NCI-H345 treated with DMSO at 0.1 percent for 48 hours (cell line): ENCODE measurements around the gene RAB11FIP5.

Source experiments
- DNase-seq: peaks from one replicate; lab custom pipeline; 2025; ENCODE audit not compliant: unreplicated experiment; lab: John Stamatoyannopoulos, UW

RAB11FIP5 gene

DNA sequence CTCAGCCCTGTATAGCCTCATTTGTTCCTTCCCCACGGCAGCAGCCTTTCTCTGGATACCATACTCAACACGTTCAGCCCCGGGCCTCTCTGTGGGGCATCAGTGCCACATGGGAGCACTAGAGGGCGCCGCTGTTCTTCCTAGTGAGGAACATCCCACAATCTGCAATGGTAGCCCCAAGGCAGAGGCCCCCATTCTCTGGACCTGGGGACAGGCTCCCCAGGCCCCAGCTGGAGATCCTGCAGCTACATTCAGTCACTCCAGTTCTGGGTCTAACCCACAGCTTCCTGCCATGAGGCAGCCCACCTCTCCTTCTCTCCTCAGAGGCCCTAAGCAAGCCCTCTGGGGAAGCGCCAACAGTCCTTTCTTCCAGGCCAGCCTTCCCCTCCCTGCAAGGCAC, 27.1 kb downstream of the RAB11FIP5 start:
- DNase-seq = peak; percentile 42

DNA sequence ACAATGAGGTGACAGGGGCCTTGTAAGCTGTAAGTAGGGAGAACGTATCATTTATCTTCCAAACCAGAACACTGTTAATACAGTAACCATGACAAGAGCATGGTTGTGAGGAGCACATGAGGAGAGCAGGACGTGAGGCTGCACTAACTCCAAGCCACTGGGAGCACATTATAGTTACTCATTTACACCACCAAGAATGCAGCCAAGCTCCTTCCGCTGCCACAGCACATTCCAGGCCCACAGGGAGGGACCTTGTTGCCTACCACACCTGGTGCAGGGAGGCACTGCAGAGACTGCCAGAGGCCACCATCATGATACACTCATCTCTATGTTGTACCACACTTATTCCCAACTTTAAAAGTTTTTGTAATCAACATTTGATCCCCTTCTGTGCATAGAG, 27.8 kb downstream of the RAB11FIP5 start:
- no peak for DNase-seq

DNA sequence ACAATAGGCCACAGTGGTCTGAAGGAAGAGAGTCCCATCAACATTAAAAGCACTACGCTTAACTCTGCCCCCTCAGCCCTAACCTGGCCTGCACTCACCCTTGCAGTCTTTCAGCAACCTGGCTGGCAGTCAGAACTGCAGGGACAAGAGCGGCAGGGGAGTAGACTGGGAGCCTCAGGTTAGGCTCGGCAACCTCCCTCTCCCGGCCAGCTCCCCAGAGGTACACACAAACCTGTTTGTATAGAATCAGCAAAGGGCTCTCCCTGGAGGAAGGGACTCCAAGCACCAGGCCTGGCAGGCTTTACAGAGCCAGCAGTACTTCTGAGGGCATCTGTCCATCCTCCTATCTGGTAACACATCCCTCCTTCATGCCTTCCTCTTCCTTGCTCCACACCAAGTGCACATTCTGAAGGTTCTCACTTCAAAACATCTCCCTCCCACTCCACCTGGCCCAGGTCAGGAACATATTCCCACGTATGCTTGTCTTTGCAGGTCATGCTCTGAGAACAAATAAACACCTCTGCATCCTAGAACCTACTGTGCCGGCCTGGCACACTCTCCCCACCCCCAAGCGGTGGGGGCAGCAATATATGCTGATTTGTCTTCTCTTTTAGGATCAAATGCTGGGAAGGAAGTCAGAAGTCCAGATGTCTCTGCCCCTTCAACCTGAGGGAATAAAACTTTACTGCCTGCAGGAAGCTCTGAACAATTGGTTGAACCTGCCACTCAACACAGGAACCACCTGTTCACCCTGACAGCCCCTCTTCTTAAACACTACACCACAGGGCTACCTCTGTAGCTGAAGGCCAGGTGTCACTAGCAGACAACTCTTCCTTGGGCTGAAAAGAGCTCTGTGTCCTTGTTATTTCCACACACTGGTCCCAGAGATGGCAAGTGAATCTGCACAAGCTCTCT, 28.6 kb downstream of the RAB11FIP5 start:
- DNase-seq = peak; percentile 14

DNA sequence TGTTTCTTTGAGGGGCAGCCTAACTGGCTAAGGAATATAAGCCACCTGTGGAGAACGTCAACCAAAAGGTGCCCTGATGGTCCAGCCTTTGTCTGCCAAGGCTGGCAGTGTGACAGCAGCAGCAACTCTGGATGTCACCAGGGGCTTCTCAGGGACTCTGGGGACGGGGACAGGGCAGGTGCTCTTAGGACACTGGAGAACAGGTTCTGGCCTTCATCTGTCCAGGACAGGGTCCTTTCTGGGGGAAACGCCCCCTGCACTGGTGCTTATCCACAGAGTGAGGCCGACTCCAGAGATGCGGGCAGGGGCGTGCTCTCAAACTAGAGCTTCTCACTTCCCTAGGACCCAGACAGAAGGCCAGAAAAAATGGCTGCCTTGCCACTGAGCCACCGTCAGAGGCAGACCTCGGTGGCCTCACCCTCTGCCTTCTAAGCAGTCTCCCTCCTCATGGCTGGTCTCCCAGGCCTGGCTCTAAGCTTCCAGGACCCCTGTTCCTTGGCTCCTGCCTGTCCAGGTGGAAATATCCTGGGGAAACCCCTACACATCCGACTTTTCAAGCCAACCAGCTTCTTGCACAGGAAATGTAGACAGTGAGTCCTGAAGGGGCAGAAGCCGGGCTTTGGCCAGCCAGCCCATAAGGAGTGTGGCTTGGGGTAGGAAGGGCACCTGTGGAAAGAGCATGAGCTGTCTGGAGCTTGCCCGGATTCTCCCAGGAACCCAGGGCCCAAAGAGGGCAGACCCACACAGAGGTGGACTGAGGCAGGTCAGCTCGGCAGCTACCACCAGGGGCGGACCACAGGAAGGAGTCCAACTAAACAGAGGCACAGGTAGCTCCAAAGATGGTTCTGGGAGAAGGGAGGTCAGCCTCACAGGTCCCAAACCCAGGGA, 30.0 kb downstream of the RAB11FIP5 start:
- DNase-seq = no peak

DNA sequence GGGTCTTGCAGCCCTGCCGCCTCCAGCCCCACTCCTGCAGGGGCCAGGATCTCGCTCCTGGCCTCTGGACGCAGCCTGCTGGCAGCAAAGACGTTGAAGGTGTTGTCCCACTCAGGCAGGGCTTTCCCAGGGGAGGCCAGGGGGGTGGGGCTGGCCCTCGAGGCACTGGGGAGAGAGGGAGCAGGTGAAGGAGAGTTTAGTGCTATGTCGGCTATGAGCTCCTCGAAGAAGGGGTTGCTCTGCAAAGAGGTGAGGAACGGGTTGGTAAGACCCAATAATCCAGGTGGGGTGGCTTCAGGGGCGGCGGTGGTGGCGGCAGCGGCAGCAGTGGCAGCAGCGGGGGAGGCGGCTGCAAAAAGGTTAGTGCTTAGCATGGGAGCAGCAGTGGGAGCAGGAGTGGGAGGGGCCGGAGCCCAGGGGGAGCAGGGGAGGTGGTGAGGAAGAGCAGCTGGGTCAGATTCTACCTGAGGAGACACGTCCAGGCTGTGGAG, 31.5 kb downstream of the RAB11FIP5 start:
- no peak for DNase-seq

DNA sequence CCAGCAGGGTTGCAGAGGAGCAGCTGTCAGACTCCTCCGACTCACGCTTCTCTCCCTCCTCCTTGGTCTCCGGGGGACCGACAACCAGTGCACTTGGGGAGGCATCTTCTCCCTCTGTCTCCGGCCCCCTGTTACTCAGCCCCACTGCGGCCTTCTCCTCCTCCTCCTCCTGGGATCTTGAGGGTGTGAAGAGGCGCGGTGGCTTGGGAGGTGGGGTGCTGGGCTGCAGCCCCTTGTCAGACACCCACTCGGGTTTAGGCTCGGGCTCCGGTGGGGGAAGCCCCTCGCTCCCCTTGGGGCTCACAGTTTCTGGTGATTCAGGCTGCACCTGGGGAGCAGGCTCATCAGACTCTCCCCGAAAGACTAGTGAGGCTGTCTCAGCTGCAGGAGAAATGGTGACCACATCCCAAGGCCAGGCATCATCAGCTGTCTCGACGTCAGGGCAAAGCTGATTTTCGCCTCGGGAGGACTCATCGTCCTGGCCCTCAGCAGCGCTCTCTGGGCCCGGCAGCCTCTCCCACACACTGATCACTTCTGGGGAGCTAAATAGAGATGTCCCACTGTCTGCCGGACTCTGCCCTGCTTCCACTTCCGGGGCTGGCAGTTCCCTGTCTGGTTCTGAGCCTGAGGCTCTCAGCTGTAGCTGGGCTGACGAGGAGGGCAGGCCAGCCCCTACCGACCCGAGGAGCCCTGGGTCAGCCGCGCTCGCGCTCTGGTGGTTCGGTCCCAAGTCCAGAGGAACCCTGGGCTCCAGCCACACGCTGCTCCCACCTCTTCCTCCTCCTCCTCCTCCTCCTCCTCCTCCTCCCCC, 32.2 kb downstream of the RAB11FIP5 start:
- no peak for DNase-seq

DNA sequence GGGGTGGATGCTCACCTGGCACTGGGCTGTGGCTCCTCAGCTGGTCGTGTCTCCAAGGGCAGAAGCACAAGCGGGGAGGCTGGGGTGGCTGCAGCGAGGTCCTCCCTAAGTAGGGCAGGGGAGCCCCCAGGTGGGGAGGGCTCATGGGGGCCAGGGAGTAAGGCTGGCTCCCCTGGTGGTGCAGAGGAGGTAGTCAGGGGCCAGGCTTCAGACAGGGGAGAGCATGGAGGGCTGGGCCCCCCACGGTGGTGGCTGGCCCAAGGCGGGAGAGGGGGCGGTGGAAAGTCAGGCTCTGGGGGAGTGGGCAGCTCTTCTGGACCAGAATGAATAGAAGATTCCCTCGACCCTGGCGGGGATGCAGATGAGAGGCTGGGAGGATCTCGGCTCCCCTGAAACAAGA, 33.1 kb downstream of the RAB11FIP5 start:
- DNase-seq = no peak

DNA sequence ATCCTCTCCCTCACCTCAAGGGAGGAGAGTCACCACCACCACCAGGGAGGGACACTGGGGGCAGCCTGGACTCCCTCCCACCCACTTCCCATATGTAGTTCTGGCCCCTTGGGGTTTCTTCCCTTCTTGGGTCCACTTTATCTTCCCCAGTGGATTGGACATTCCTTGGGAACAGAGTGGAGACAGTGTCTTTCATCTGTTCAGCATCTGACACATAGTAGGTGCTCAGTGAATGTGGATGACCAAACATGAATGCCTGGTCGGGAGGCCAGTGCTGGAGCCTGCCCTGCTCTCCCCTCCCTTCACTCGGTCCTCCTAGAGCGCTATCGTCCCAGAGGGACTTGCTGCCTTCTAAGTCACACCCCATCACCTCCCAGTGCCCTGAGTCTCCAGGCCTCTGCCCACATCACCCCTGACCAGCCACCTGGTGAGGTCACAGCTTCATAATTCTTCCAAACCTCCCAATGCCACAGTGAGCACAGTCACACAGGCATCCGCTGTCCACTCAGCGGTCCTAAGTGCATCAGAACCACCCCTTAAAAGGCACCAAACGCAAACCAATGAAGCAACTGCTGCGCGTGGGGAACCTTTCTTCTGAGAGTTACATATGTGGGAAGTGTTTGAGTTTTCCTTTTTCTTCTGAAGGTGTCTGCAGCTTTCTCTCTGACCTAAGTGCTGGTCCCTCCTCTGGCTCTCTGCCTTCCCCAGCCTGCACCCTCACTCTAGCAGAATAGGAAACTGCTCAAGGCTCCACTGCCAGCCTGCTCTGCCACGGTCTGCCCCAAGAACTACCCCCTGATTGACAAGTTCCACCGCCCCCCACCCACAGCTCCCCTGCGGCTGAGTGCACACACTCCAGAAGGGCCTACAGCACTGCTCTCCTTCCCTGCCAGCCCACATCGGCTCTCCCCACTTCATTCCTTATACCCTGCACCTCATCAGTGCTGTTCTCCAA, 34.0 kb downstream of the RAB11FIP5 start:
- DNase-seq = no peak

DNA sequence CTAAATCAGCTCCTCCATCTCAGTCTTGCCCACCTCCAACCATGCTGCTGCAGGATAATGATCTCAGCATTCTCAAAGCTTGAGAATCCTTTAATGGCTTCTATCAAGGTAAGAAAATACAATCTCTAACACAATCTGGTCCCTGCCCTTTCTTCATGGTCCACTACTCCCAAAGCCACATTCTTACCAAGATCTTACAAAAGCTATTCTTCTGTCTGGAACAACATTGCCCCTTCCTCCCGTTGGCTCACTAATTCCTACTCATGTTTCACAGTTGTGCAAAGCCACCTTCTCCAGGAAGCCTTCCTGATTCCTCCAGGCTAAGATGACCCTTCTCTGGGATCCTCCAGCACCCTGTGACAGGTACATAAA, 35.3 kb downstream of the RAB11FIP5 start:
- no peak for DNase-seq

DNA sequence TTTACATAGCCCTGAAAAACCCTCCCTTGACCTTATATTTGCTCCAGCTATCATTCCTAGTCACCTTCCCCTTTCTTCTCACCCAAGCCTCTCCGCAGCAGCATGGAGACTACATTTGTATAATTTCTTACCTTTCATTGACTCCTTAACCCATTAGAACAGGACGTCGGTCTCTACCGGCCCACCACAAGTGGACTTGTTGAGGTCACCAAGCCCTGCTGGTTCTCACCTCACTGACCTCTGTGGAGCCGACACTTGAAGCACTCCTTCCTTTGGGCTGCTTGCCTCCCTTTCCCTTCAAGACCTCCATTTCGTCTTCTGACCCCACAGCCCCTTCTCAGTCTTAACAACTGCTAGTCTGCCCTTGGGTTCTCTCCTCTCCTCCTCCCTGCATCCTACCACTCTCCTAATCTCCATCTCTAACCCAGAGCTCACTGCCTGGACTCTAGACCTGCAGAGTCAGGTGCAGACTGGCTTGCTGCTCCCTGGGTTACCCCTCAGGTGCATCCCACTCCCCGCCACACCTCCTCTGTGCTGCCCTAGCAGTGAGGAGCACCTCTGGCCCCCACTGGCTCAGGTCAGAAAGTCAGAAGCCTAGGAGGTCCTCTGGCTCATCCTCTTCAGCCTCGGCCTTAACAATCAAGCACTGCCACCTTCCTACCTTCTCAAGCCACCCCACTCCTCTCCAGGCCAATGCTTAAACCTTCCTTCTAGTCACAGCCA, 35.9 kb downstream of the RAB11FIP5 start:
- DNase-seq = no peak

DNA sequence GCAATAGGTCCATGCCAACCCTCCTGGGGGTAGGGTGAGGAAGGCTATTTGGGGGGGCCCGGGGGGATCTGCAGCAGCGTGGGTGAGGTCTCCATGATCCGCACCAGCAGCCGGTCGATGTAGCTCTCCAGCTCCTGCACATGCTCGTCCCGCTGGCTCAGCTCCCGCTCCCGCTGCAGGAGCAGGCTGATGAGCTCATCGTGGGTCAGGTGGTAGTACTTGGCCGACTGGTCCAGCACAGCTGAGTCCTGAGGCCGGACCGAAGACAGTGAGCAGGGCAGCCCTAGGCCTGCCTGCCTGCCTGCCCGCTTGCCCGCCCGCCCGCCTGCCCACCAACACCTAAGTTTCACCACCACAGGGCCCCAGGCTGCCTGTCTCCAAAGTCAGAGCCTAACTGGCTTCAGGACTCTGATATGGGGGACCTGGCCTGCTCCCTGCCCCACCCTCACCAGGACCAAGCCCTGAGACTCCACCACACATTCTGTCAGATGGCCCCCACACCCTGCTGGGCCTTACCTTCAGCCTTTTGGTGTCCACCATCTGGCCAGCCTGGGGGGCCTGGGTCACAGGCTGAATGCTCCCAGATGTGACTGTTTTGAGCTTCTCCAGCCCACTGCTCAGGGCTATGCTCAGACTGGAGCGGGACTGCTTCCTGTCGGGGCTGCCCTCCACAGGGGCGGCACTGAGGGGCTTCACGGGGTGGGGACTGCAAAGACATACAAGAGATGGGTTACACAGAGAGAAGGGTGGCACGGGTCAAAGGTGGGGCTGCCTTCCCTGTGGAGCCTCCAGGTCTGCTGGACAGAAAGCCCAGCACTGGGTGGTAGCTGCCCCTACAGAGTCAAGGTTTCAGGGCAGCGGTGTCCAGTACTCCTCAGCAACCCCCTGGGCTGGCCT, 37.0 kb downstream of the RAB11FIP5 start:
- DNase-seq = no peak

DNA sequence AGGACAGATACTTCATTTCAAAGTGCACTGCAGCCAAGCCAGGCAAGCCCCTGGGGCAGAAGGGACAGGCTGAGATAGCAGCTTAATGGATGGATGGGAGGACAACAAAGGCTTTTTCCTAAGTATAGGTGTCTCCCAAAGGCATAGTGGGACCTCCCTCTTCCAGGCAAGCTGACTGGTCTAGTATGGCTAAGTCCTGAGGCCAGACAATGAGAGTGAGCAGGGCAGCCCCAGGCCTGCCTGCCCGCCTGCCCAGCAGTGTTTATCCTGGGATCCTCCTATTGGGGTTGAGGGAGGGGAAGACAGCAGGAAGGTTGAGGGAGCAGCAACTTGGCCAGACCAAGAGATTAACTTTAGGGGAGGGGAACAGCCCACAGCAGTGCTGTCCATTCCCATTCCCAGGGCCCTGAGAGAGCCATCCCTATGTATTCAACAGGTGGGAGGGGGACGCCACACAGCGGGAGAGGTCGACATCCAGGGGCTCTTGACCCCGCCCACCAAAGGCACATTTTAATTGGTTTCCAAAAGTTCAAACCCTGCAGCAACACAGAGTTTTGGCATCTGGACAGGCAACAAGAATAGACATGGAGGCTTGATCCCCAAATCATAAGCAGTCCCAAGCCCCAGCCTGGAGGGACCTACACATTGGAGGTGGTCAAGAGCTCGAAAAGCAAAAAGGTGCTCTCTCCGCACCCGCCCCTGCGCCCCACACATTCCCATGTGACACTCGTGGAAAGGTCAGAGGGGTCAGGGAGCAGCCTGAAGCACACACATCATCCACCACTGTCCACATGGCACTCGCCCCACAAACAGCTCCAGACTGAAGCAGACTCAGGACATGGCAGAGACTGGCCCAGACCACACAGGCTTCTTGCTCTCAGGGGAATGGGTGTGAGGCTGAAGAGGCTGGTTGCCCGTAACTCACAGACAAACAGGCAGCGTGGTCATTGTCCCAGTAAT, 38.4 kb downstream of the RAB11FIP5 start:
- no peak for DNase-seq

DNA sequence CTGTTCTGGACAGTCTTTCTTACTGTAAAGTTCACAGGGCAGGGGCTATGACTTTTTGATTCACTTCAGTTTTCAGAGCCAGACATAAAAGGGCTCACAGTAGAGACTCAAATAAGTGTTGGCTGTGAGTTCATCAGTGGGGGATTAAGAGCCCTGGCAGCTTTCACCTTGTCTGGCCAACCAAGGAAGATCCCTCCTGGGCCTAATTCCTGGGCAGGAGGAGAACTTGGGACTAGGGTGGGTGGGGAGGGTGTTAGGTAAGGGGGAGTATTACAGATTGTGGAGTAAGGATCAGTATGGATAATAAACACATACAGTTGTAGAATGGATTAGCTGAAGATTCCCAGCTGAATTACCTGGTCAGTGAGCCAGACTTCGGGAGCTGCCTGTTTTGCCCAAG, 40.3 kb downstream of the RAB11FIP5 start:
- no peak for DNase-seq

DNA sequence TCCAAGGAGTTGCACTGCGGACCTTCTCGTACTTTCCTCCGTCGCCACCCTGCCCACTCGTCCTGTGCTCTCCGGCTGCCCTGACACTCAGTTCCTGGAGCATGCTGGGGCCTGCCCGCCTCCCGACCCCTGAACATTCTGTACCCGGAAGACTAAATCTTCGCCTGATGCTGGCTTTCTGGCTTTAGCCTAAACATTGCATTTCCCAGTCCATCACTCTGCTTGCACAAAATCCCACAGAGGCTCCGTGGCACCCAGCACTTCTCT, 40.7 kb downstream of the RAB11FIP5 start:
- no peak for DNase-seq

DNA sequence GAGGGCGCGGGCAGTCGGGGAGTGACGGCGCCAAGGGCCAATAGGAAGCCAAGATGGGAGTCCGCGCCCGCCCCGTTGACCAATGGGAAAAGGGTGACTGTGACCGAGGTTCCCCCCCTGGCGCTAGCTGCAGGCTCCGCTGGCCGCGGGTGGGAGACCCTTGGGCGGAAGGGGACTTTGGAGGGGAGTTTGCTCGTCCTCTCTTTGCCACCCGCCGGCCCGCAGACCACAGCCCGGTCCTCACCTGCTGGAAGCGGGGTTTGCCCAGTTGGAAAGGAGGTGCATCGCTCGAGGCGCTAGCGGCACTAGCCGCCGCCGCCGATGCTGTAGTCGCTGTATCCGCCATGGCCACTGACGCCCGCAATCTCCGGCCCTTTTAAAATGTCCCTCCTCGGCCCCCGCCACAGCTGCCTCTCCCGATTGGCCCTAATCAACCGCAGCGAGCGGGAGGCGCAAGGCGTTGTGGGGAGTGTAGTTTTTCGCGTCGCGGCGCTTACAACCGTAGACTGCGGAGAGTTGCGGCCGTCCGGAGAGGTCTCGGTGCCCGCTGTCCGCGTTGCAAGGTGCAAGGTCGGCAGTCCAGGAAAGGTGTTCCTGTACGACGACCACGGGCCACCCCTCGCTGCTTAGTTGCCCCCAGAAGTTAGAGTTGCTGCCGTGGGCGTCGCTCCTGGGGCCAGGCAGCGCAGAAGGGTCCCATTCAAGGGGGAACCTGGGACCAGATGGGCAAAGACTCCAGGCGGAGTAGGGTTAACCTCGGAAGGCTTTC, 41.2 kb downstream of the RAB11FIP5 start, which contains the start of gene SFXN5:
SFXN5 (minus strand) TSS at position 353 of the 769 bp plus-strand sequence; CDS start at position 346, 7 bp downstream.
- DNase-seq = peak; percentile 82

DNA sequence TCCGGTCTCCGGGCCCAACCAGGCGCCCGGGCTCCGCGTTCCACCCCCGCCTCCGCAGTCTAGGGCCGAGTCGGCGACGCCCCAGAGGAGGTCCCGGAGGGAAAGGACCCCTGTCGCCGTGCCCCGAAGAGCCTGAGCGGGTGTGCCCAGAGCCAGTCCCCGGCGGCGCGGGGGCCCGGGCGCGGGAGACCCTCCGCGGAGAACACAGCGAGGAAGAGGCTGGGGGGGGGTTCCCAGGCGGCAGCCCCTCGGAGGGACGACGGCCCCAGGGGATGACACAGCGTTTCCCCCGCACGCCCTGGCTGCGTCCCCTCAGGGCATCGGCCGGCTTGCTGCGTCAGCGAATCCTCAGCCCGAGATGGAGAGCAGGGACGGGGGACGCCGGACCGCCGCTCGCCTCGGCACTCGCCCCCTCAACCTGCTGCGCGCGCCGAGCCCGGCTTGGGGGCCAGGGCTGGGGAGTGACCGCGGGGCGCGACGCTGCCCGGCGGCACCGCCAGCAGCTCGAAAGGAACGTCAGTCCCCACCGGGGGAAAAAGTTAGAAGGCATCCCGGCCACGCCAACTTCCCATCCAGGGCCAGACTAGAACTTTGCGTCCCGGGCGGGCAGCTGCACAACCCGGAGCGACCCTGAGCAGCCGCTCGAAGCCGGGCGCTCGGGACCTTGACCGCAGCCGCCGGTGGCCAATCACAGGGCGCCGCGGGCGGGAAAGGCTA, 41.9 kb downstream of the RAB11FIP5 start:
- DNase-seq = no peak
